Tibial nerve (tissue), 4 donors: ENCODE data around the gene PEF1. TPM values are rescaled to one million over a fixed set of nuclear protein-coding genes. Genes with fewer than 3 reads are reported as not detected.

Source experiments
- DNase-seq, 2 donors: peaks; one replicate each; pipeline ENCODE4 v3.0.0-alpha.2; 2019; ENCODE audit warnings: low spot score in 2 of 2
- H3K27ac ChIP-seq, 4 donors: fragments of 200-600 bp; sonication (generic) in 3 of 4; one replicate each; pipeline ENCODE4 v1.5.1; 2017 to 2019; ENCODE audit warnings: mild to moderate bottlenecking in 1 of 4
- H3K27me3 ChIP-seq, 2 donors: fragments of 200-600 bp; sonication (generic) in 1 of 2; one replicate each; pipeline versions ENCODE4 v1.5.1 to v1.6.0; 2017 to 2019
- H3K36me3 ChIP-seq, 3 donors: fragments of 200-600 bp; sonication (generic); one replicate each; pipeline ENCODE4 v1.5.1; 2018 to 2019
- H3K4me1 ChIP-seq, 4 donors: fragments of 200-600 bp; sonication (generic) in 3 of 4; one replicate each; pipeline ENCODE4 v1.5.1; 2017 to 2019
- H3K4me3 ChIP-seq, 4 donors: fragments of 200-600 bp; sonication (generic) in 3 of 4; one replicate each; pipeline ENCODE4 v1.5.1; 2017 to 2019; ENCODE audit warnings: mild to moderate bottlenecking in 1 of 4, moderate library complexity in 1 of 4
- H3K9me3 ChIP-seq, 4 donors: fragments of 200-600 bp; sonication (generic) in 3 of 4; one replicate each; pipeline ENCODE4 v1.5.1; 2017 to 2019
- EP300 ChIP-seq, 2 donors: sonication (generic); formaldehyde crosslinking; IDR thresholded peaks; one replicate each; pipeline ENCODE4 v1.6.1; 2017; ENCODE audit warnings: antibody characterized with exemption in 2 of 2, mild to moderate bottlenecking in 1 of 2
- POLR2A ChIP-seq, 2 donors: fragments of 450-650 bp; IDR thresholded peaks; one replicate each; pipeline ENCODE4 v1.6.1; 2017; ENCODE audit warnings: antibody characterized with exemption in 2 of 2, mild to moderate bottlenecking in 2 of 2, moderate library complexity in 2 of 2
- WGBS, 2 donors: methylation state at CpG; one replicate each; pipeline ENCODE4 v1.1.5; 2018; 5-methylcytosine and 5-hydroxymethylcytosine counted together
- total RNA-seq, 4 donors: library from RNA; depleted of rRNA; stranded (reverse); fragments of >200 nt; gene quantifications; one replicate each; pipeline ENCODE4 v1.1.0, GENCODE V29; 2016
- TF ChIP-seq, protein P1 (sequence below), 5 experiments: fragments of 200-600 bp in 3 of 5; fragments of 450-650 bp in 2 of 5; sonication (generic) in 3 of 5; IDR thresholded peaks; one replicate each; pipeline ENCODE4 v1.5.1; 2016 to 2019; ENCODE audit warnings: antibody characterized with exemption in 5 of 5, mild to moderate bottlenecking in 3 of 5, moderate library complexity in 2 of 5

PEF1 gene
- total RNA-seq, 4 donors from 2014 or later, result 62.5 to 108 (median 89.7) TPM

DNA sequence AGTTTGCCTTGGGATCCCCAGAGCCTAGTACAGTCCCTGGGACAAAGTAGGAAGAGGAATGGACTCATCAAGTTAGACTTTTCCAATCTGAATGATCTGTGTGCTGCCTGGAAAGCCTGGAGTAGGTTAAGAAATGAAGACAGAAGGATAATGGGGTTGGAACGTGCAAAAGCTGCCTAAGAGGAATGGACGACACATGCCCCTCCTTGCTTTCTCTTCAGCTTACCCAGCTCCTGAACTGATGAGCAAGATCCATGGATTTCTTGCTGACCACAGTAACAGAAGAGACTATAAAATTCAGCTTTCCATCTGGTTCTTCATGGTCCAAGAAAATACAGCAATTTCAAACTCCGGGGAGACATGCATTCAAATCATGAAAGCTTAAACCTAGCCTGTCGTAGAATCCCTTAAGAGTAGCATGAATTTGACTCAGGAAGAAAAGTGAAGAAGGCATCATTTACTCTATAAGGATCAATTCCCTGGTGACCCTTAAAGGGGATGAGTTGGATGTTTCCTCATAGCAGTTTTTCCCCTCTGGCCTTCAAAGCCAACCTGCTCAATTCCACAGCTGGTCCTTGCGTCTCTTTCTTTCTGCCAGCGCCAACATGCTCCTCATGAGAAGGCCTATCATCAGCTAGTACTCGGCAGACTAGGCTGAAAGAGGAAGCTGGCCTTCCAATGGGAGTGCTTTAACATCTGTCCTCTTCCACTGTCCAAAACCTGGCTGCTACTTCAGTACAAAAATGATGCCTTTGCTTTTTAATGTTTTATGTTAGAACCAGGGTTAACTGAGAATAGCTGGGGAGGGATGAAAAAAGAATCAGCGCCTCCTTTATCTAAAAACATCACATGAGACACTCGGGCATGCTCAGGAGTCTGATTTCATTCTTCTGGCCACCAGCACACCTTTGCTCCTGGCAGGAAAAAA, 5.7 kb upstream of the PEF1 start:
- H3K4me3 ChIP-seq, result no peak overlapping the region
- no peak for DNase-seq
- H3K4me1 ChIP-seq, result peaks cover 0 to 49% (median 3%) of the 10 kb centered on the region in 4 donors
- H3K9me3 ChIP-seq, result no peaks in the 10 kb centered on the region
- 58 to 64% methylated on average over 9 of the region's 9 CpGs for WGBS, 2 donors
- H3K27ac ChIP-seq, result peak overlapping the region in 1 of 4 donors; percentile 1
- H3K36me3 ChIP-seq, result peaks cover 0 to 45% (median 0%) of the 10 kb centered on the region in 3 donors
- H3K27me3 ChIP-seq, result no peaks in the 10 kb centered on the region
- TF ChIP-seq POLR2A (IDR thresholded peaks at IDR 0.05), result no peak
- TF ChIP-seq, protein P1, sequence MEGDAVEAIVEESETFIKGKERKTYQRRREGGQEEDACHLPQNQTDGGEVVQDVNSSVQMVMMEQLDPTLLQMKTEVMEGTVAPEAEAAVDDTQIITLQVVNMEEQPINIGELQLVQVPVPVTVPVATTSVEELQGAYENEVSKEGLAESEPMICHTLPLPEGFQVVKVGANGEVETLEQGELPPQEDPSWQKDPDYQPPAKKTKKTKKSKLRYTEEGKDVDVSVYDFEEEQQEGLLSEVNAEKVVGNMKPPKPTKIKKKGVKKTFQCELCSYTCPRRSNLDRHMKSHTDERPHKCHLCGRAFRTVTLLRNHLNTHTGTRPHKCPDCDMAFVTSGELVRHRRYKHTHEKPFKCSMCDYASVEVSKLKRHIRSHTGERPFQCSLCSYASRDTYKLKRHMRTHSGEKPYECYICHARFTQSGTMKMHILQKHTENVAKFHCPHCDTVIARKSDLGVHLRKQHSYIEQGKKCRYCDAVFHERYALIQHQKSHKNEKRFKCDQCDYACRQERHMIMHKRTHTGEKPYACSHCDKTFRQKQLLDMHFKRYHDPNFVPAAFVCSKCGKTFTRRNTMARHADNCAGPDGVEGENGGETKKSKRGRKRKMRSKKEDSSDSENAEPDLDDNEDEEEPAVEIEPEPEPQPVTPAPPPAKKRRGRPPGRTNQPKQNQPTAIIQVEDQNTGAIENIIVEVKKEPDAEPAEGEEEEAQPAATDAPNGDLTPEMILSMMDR (IDR thresholded peaks at IDR 0.05), result no peak
- TF ChIP-seq EP300 (IDR thresholded peaks at IDR 0.05), result no peak

DNA sequence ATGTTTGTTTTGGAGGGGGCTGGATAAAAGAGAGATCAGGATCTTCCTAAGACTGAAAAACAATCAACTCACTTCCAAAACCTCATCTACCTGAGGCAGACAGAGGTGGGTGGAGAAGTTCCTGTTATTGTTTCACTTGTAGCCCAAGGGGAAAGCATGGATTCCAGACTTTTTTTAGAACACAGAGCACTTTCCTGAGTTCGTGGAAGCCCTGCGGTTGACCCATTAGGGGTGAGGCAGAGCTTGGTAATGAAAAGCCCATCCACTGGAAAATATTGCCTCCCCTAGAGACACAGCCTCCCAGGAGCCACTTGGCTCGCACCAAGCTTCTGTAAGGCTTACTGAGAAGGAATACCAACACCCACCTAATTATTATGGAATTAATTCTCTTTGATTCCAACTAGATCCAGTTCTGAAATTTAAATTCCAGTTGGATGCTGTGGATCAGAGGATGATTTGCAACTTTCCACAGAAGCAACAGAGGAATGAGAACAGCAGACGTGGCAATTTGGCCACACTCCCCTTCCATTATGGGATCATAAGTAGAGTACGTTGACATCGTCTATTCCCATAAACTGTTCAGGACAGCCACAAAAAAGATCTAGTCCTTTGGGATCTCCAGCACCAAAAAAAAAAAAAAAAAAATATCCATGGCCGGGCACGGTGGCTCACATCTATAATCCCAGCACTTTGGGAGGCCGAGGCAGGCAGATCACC, 4.1 kb upstream of the PEF1 start:
- DNase-seq, result no peak
- Histone ChIP-seq H3K27me3 (no peaks in the 10 kb centered on the region), H3K9me3 (no peaks in the 10 kb centered on the region), H3K27ac (peak overlapping the region in 2 of 4 donors; percentile 51 to 64), H3K36me3 (peaks cover 0 to 30% (median 0%) of the 10 kb centered on the region in 3 donors), H3K4me3 (no peak overlapping the region), H3K4me1 (peaks cover 0 to 55% (median 9%) of the 10 kb centered on the region in 4 donors)
- WGBS, 2 donors, result 37 to 56% methylated on average over 9 of the region's 9 CpGs
- TF ChIP-seq EP300 (IDR thresholded peaks at IDR 0.05) (peak in 1 of 2 donors; percentile 23), POLR2A (IDR thresholded peaks at IDR 0.05) (no peak)
- TF ChIP-seq, protein P1 (IDR thresholded peaks at IDR 0.05), result no peak

DNA sequence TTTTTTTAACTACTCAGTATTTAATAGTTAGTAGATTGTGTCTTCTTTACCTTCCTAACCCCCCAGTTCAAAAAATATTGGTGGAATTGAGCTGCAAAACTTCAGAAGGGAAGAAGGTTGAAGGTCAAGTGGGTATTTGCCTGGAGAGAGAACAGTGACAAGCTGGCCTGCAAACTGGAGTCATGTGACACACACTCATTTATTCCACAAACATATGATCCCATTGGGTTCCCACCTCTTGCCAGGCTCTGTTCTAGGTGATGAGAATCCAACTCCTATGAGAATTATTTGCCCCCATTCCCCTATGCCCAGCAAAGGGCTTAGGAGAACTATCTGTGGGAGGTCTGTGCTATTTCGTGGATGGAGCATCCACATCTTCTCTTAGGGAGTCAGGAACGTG, 3.5 kb upstream of the PEF1 start:
- peaks cover 0 to 61% (median 15%) of the 10 kb centered on the region in 4 donors for H3K4me1 ChIP-seq
- H3K4me3 ChIP-seq, result no peak overlapping the region
- H3K27ac ChIP-seq, result peak overlapping the region in 2 of 4 donors; percentile 51 to 64
- no peaks in the 10 kb centered on the region for H3K9me3 ChIP-seq
- peaks cover 0 to 24% (median 0%) of the 10 kb centered on the region in 3 donors for H3K36me3 ChIP-seq
- TF ChIP-seq POLR2A (IDR thresholded peaks at IDR 0.05) (no peak), EP300 (IDR thresholded peaks at IDR 0.05) (peak in 1 of 2 donors; percentile 15)
- H3K27me3 ChIP-seq, result no peaks in the 10 kb centered on the region
- 39 to 63% methylated on average over 2 of the region's 2 CpGs for WGBS, 2 donors
- no peak for DNase-seq

DNA sequence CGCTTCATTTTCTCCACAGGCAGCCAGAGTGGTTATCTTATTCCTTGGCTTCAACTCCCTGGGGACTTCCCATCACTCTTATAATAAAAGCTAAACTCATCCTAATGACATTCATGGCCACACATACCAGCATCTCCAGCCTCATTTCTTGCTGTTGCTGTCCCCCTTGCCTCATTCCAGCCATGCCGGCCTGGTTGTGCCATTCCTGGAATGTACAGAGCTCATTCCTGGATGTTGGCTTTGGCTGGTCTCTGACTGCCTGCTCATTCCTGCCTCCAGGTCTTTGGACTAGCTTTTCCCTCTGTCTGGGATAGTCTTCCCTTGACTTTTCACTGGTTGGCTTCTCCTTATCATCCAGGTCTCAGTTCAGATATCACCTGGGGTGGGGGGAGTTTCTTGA, 2.4 kb upstream of the PEF1 start:
- Histone ChIP-seq H3K4me1 (peaks cover 0 to 72% (median 17%) of the 10 kb centered on the region in 4 donors), H3K27ac (peak overlapping the region in 2 of 4 donors; percentile 51 to 64), H3K9me3 (no peaks in the 10 kb centered on the region), H3K36me3 (peaks cover 0 to 15% (median 0%) of the 10 kb centered on the region in 3 donors), H3K27me3 (no peaks in the 10 kb centered on the region), H3K4me3 (no peak overlapping the region)
- DNase-seq, result no peak
- WGBS, 2 donors, result 62 to 76% methylated on average over 2 of the region's 2 CpGs
- TF ChIP-seq, protein P1 (IDR thresholded peaks at IDR 0.05), result no peak
- TF ChIP-seq EP300 (IDR thresholded peaks at IDR 0.05), result no peak
- TF ChIP-seq POLR2A (IDR thresholded peaks at IDR 0.05), result no peak

- TF ChIP-seq, protein P1 (IDR thresholded peaks at IDR 0.05), result no peak
- TF ChIP-seq POLR2A (IDR thresholded peaks at IDR 0.05), result no peak
- no peak for TF ChIP-seq EP300 (IDR thresholded peaks at IDR 0.05)
- H3K36me3 ChIP-seq, result peaks cover 0 to 8% (median 0%) of the 10 kb centered on the region in 3 donors
- WGBS, 2 donors, result 95 to 97% methylated on average over 4 of the region's 4 CpGs
- H3K4me3 ChIP-seq, result no peak overlapping the region
- H3K4me1 ChIP-seq, result peaks cover 0 to 74% (median 17%) of the 10 kb centered on the region in 4 donors
- DNase-seq, result no peak
- H3K27me3 ChIP-seq, result no peaks in the 10 kb centered on the region
- H3K9me3 ChIP-seq, result no peaks in the 10 kb centered on the region
- peak overlapping the region in 2 of 4 donors; percentile 51 to 64 for H3K27ac ChIP-seq
These were observed 1.7 kb upstream of the PEF1 start for GRCh38 chr1:31646259-31646960.
